MM.1S (cell line): ENCODE results near the gene C16orf92.

ENCODE experiments used
- CTCF ChIP-seq: fragments of 300-600 bp; sonication (generic); IDR thresholded peaks from 2 replicates; pipeline ENCODE4 v1.5.1; 2016; ENCODE audit warnings: antibody characterized with exemption, low read length, mixed read lengths
- EZH2phosphoT487 ChIP-seq: fragments of 300-600 bp; sonication (generic); IDR thresholded peaks from 2 replicates; pipeline ENCODE4 v1.6.1; 2018; ENCODE audit warnings: antibody characterized with exemption, low read length

DNA sequence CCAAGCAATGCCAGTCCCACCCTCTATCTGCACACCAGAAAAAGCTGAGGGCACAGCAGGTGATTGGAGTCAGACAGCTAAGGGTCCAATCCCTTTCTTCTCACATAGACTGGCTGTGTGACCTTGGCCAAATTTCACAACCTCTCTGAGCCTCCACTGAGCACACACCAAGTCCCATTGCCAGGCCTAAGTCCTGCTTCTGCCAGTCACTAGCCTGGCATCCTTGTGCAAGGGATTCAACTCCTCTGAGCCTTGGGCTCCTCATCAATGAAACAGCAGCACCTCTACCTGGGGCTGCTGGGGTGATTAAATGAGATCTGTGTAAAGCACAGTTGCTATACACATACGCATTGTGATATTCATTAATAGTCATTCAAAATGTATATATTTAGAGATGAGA is 23.6 kb downstream of the C16orf92 start:
- TF ChIP-seq CTCF (no peak), EZH2phosphoT487 (no peak)
